Testis (tissue), 3 donors: ENCODE results near the gene PPP2R2C. TPM values are rescaled to one million over a fixed set of nuclear protein-coding genes. Genes with fewer than 3 reads are reported as not detected.

Experiments used
- DNase-seq: peaks from one replicate; pipeline ENCODE4 v3.0.0-alpha.2; 2019
- H3K27ac ChIP-seq, 2 donors: fragments of 200-600 bp; sonication (generic); one replicate each; pipeline ENCODE4 v1.5.1; 2019
- H3K27me3 ChIP-seq: fragments of 200-600 bp; sonication (generic); one replicate; pipeline ENCODE4 v1.5.1; 2019
- H3K36me3 ChIP-seq: fragments of 200-600 bp; sonication (generic); one replicate; pipeline ENCODE4 v1.5.1; 2017; ENCODE audit warnings: low read depth; ENCODE audit errors: missing control alignments
- H3K4me1 ChIP-seq: fragments of 200-600 bp; sonication (generic); one replicate; pipeline ENCODE4 v1.5.1; 2019
- H3K4me3 ChIP-seq, 2 donors: fragments of 200-600 bp; sonication (generic); one replicate each; pipeline ENCODE4 v1.5.1; 2017 to 2019
- H3K9me3 ChIP-seq: fragments of 200-600 bp; sonication (generic); one replicate; pipeline ENCODE4 v1.5.1; 2017
- POLR2A ChIP-seq: fragments of 450-650 bp; IDR thresholded peaks from one replicate; pipeline ENCODE4 v1.6.1; 2017; ENCODE audit warnings: antibody characterized with exemption, mild to moderate bottlenecking, moderate library complexity
- WGBS, 2 donors: methylation state at CpG; one replicate each; pipeline ENCODE4 v1.1.5; 2018; 5-methylcytosine and 5-hydroxymethylcytosine counted together
- intact Hi-C: fragments of 100-400 bp; cut with DNase I; formaldehyde crosslinking; loops from one replicate; pipeline ENCODE4 v1.15.1; 2023; ENCODE audit warnings: low total_unique reads
- polyA plus RNA-seq: library from polyadenylated mRNA; stranded (reverse); fragments of 350-450 nt; fragmentation: Illumina TruSeq; extraction: RNeasy Lipid Tissue Mini Kit (QIAGEN cat#74804); gene quantifications from one replicate; pipeline ENCODE4 v1.2.3, GENCODE V29; 2014; ENCODE audit warnings: low read depth, low replicate concordance; ENCODE audit not compliant: insufficient read depth
- total RNA-seq, 2 donors: library from RNA; depleted of rRNA; stranded (reverse); fragments of >200 nt; gene quantifications; one replicate each; pipeline ENCODE4 v1.2.3, GENCODE V29; 2016
- TF ChIP-seq, protein P1 (sequence below), 3 experiments: fragments of 450-650 bp in 2 of 3; fragments of 200-600 bp in 1 of 3; sonication (generic) in 1 of 3; IDR thresholded peaks; one replicate each; pipeline ENCODE4 v1.5.1; 2016 to 2019; ENCODE audit warnings: antibody characterized with exemption in 3 of 3, mild to moderate bottlenecking in 2 of 3, moderate library complexity in 1 of 3

PPP2R2C gene
- total and polyA plus RNA-seq, 3 donors from 2014 or later: 7.9 to 20.4 (median 13.1) TPM

DNA sequence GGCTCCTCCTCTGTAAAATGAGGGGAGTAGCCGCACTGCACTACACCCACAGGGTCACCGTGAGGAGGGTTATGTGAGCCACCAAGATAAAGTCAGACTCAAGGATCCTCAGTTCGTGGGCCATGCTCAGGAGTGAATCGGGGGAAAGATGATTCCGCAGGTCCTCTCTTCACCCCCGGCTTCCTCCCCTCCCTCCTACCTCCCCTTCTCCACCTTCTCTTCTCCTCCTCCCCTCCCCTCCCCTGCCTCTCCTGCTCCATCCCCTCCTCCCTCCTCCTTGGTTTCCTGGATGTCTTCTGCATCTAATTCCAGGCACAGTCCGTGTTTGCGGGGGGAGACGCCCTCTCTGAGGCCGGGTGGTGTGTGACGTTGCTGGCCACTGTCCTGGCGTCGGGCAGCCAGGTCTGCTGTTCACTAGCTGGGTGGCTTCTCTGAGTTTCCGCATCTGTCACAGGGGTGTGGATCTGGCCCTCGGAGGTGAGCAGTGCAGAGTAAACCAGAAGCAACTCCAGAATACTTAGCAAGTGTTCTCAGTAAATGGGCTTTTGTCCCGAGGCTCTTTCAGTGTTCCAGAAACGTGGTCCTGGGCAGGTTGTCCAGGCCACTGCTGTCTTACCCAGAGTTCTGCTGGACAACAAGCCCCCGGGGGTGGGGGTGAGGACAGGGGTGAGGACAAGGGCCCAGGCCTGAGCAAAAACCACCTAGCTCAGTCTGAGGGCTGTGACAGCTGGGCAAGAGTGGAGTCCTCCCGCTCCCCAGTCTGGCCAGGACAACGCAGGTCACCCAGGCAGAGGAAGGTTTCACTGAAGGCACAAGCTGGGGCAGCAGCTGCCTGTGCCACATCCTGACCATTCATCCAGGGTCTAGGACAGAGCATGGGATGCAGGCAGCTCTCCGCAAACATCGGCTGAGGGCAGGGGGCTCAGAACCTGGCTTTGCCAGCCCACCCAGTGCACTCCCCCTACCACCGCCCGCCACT, 92.4 kb downstream of the PPP2R2C start:
- H3K9me3 ChIP-seq: no peaks in the 10 kb centered on the region
- H3K27ac ChIP-seq: no peak overlapping the region
- no peak for TF ChIP-seq POLR2A
- TF ChIP-seq, protein P1, sequence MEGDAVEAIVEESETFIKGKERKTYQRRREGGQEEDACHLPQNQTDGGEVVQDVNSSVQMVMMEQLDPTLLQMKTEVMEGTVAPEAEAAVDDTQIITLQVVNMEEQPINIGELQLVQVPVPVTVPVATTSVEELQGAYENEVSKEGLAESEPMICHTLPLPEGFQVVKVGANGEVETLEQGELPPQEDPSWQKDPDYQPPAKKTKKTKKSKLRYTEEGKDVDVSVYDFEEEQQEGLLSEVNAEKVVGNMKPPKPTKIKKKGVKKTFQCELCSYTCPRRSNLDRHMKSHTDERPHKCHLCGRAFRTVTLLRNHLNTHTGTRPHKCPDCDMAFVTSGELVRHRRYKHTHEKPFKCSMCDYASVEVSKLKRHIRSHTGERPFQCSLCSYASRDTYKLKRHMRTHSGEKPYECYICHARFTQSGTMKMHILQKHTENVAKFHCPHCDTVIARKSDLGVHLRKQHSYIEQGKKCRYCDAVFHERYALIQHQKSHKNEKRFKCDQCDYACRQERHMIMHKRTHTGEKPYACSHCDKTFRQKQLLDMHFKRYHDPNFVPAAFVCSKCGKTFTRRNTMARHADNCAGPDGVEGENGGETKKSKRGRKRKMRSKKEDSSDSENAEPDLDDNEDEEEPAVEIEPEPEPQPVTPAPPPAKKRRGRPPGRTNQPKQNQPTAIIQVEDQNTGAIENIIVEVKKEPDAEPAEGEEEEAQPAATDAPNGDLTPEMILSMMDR (IDR thresholded peaks at IDR 0.05): no peak
- intact Hi-C loops: no loop called here
- H3K4me1 ChIP-seq: no peaks in the 10 kb centered on the region
- no peak for DNase-seq
- no peak overlapping the region for H3K4me3 ChIP-seq
- no peaks in the 10 kb centered on the region for H3K36me3 ChIP-seq
- no peaks in the 10 kb centered on the region for H3K27me3 ChIP-seq
- WGBS, 2 donors: 56 to 76% methylated on average over 17 to 24 of the region's 24 CpGs

DNA sequence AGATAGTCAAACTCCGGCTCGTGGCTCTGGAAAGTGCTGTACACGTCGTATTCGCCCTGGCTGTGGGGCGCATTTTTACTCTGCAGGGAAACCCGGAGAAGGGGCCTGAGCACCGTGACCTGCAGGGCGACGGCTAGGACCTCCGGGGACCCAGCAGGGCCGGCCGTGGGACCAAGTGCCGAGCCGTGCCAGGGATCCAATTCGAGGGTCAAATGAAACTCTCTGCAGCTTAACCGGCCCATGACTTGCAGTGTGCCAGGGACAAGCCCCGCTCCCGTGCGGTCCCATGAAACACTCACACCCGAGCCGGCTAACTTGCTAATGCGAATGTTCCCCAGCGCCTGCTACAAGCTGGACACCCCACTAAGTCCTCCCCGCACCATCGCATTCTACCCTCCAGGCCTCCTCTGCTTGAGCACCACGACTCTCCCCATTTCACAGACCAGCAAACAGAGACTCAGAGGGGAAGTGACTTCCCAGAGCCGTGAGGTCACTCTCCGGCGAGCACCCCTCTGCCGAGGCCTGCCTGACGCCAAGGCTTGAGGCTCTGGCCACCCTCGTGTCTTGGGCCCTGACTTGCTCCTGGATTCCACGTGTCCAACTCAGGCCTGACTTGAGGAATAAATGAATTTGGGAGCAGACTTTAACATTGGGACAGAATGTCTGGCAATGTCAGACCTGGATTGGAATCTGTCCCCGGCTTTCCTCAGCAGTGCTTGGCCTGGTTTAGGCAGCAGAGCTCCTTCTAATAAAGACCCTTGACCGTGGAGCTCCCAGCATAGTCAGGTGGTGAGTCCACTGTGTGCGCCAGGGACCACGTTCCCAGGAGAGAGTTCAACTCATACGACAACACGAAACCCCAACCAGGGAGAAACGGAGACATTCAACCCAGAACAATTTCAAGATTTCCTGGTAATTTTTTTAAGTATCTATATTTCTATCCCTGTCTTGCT, 93.6 kb downstream of the PPP2R2C start:
- H3K4me1 ChIP-seq: no peaks in the 10 kb centered on the region
- 92% methylated on average over 40 to 41 of the region's 41 CpGs for WGBS, 2 donors
- intact Hi-C loops: no loop called here
- no peaks in the 10 kb centered on the region for H3K36me3 ChIP-seq
- H3K4me3 ChIP-seq: no peak overlapping the region
- no peak overlapping the region for H3K27ac ChIP-seq
- H3K27me3 ChIP-seq: no peaks in the 10 kb centered on the region
- no peak for DNase-seq
- TF ChIP-seq, protein P1 (IDR thresholded peaks at IDR 0.05): no peak
- TF ChIP-seq POLR2A: no peak
- no peaks in the 10 kb centered on the region for H3K9me3 ChIP-seq

DNA sequence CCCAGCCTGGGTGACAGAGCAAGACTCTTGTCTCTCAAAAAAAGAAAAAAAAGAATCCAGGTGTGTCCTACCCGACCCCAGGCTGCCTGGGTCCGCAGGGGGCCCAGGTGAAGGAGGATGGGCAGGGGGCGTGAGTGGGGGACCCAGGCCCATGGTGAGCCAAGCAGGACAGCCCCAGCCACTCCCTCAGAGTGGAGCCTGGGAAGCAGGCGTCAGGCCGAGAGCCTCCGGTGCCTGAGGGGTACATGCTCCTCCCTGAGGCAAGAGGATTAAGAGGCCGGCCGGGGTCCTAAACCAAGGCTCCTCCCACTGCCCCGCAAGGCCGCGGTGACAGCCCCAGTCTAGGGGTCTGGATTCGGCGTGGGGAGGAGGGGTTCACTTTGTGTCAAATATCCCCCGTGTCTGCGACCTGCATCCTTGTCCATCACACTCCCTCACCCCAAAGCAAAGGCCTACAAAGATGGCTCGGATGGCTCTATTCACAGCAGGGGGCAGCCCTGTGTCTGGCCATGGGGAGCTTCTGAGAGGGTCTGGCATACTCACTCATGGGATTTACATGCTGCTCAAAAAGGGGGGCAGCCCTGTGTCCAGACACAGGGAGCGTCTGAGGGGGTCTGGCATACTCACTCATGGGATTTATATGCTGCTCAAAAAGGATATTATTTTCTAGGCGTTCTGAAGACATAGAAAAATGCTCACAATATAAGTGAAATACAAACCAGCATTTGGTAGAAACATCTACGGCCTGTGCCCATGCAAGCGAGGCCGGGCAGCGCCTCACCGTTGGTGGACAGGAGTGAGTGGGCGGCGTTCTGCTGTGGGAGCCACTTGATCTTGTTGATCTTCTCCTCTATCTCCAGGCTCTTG, 94.6 kb downstream of the PPP2R2C start:
- Histone ChIP-seq H3K4me1 (no peaks in the 10 kb centered on the region), H3K9me3 (no peaks in the 10 kb centered on the region), H3K36me3 (no peaks in the 10 kb centered on the region), H3K27ac (no peak overlapping the region), H3K4me3 (no peak overlapping the region), H3K27me3 (no peaks in the 10 kb centered on the region)
- DNase-seq: no peak
- intact Hi-C loops: no loop called here
- 79 to 83% methylated on average over 13 to 25 of the region's 25 CpGs for WGBS, 2 donors
- no peak for TF ChIP-seq POLR2A
- TF ChIP-seq, protein P1 (IDR thresholded peaks at IDR 0.05): no peak

DNA sequence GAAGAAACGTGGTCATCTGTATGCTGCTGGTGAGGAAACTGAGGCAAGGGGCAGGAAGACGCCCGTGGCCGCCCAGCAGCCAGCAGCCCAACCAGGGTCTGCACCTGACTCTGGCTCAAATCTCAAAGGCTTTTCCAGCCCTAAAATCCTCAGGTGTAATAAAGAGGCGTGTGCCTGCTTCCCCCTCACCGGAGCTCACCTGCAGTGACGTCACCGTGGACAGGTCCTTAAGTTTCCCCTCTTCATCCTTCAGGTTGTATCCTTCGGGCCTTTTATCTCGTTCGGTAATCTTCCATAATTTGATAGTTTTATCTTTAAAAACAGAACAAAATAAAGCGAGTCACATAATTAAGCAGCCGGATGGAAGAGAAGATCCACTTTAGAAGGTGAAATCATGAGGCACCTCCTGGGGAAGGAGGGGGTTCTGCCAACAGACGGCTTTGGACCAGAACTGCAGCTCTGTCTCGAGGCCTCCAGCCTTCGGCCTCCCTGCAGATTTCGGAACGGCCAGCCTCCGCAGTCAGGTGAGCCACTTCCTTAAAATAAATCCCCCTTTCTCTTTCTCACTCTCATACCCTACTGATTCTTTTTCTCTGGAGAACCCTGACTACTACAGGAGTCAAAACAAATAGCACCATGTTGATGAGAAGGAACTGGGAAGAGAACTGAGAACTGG, 96.7 kb downstream of the PPP2R2C start:
- no peak for DNase-seq
- Histone ChIP-seq H3K4me3 (no peak overlapping the region), H3K36me3 (no peaks in the 10 kb centered on the region), H3K4me1 (no peaks in the 10 kb centered on the region), H3K9me3 (no peaks in the 10 kb centered on the region), H3K27ac (no peak overlapping the region), H3K27me3 (no peaks in the 10 kb centered on the region)
- intact Hi-C loops: no loop called here
- TF ChIP-seq POLR2A: no peak
- TF ChIP-seq, protein P1 (IDR thresholded peaks at IDR 0.05): no peak
- 88% methylated on average over 19 of the region's 19 CpGs for WGBS, 2 donors
